OCI-LY1 (cell line): Measurements from ENCODE around the gene ITGAE.

Experiments used
- H2AFZ ChIP-seq: fragments of 200-600 bp; sonication (generic), shearing (Covaris generic); 2 replicates; pipeline ENCODE4 v1.6.0; 2014; ENCODE audit warnings: antibody characterized with exemption, mild to moderate bottlenecking, low read length
- H3F3A ChIP-seq: fragments of 200-600 bp; sonication (generic), shearing (Covaris generic); 2 replicates; pipeline ENCODE4 v1.6.0; 2014; ENCODE audit warnings: mild to moderate bottlenecking, antibody characterized with exemption, low read length, moderate library complexity; ENCODE audit not compliant: insufficient read depth
- H3K27ac ChIP-seq: fragments of 200-600 bp; sonication (generic); 2 replicates; pipeline ENCODE4 v1.5.1; 2014; ENCODE audit warnings: low read length, mixed run types, mild to moderate bottlenecking, low read depth; ENCODE audit not compliant: poor library complexity, severe bottlenecking
- H3K27me3 ChIP-seq: fragments of 200-600 bp; sonication (generic); 2 replicates; pipeline ENCODE4 v1.6.0; 2014; ENCODE audit warnings: antibody characterized with exemption, mild to moderate bottlenecking, low read length, moderate library complexity; ENCODE audit not compliant: insufficient read depth
- H3K36me3 ChIP-seq: fragments of 200-600 bp; sonication (generic); 2 replicates; pipeline ENCODE4 v1.6.1; 2014; ENCODE audit warnings: mild to moderate bottlenecking, antibody characterized with exemption, low read length, moderate library complexity, mixed read lengths; ENCODE audit not compliant: insufficient read depth
- H3K4me1 ChIP-seq: fragments of 200-600 bp; sonication (generic); 2 replicates; pipeline ENCODE4 v1.5.1; 2014; ENCODE audit warnings: mild to moderate bottlenecking, low read length, moderate library complexity; ENCODE audit not compliant: insufficient read depth, severe bottlenecking
- H3K4me2 ChIP-seq: fragments of 200-600 bp; sonication (generic), shearing (Covaris generic); 2 replicates; pipeline ENCODE4 v1.6.1; 2014; ENCODE audit warnings: low read length
- H3K4me3 ChIP-seq: fragments of 200-600 bp; sonication (generic); 2 replicates; pipeline ENCODE4 v1.5.1; 2014; ENCODE audit warnings: low read length, low read depth, mild to moderate bottlenecking, mixed read lengths; ENCODE audit not compliant: poor library complexity, severe bottlenecking
- H3K79me2 ChIP-seq: fragments of 200-600 bp; shearing (Covaris generic); 2 replicates; pipeline ENCODE4 v1.6.1; 2016; ENCODE audit warnings: mixed run types, low read length, mixed read lengths; ENCODE audit not compliant: insufficient read depth
- H3K9ac ChIP-seq: fragments of 200-600 bp; sonication (generic), shearing (Covaris generic); 2 replicates; pipeline ENCODE4 v1.6.1; 2014; ENCODE audit warnings: mild to moderate bottlenecking, low read length, mixed read lengths
- H3K9me2 ChIP-seq: fragments of 200-600 bp; sonication (generic), shearing (Covaris generic); 2 replicates; pipeline ENCODE4 v1.6.1; 2014; ENCODE audit warnings: low read depth, mild to moderate bottlenecking, low read length, mixed read lengths
- H3K9me3 ChIP-seq: fragments of 200-600 bp; shearing (Covaris generic); 2 replicates; pipeline ENCODE4 v1.6.1; 2014; ENCODE audit warnings: low read length, mixed read lengths
- H4K20me1 ChIP-seq: fragments of 200-600 bp; sonication (generic), shearing (Covaris generic); 2 replicates; pipeline ENCODE4 v1.6.0; 2016; ENCODE audit warnings: mild to moderate bottlenecking, low read length; ENCODE audit not compliant: insufficient read depth
- CTCF ChIP-seq: fragments of 200-600 bp; sonication (generic), shearing (Covaris generic); IDR thresholded peaks from 2 replicates; pipeline ENCODE4 v1.5.1; 2017; ENCODE audit warnings: mild to moderate bottlenecking, antibody characterized with exemption, low read length, moderate library complexity, mixed read lengths
- EZH2 ChIP-seq: fragments of 200-600 bp; sonication (generic), shearing (Covaris generic); IDR thresholded peaks from 2 replicates; pipeline ENCODE4 v1.8.0; 2017; ENCODE audit warnings: borderline replicate concordance, mixed run types, mild to moderate bottlenecking, antibody characterized with exemption, low read length, moderate library complexity, mixed read lengths

ITGAE gene

GRCh38 chr17:3679531-3680126, 121.4 kb downstream of the ITGAE start:
- H3K79me2 ChIP-seq, result no peaks in the 10 kb centered on the region
- H3K4me1 ChIP-seq, result no peaks in the 10 kb centered on the region
- H2AFZ ChIP-seq, result no peak overlapping the region
- no peaks in the 10 kb centered on the region for H3K9me2 ChIP-seq
- H3K4me2 ChIP-seq, result no peak overlapping the region
- H4K20me1 ChIP-seq, result no peaks in the 10 kb centered on the region
- no peaks in the 10 kb centered on the region for H3K9me3 ChIP-seq
- no peaks in the 10 kb centered on the region for H3F3A ChIP-seq
- no peak overlapping the region for H3K9ac ChIP-seq
- H3K4me3 ChIP-seq, result no peak overlapping the region
- TF ChIP-seq EZH2 (no peak), CTCF (no peak)
- no peaks in the 10 kb centered on the region for H3K27me3 ChIP-seq
- peaks cover 19% of the 10 kb centered on the region; the same call in 1 of the 2 replicates for H3K36me3 ChIP-seq
- H3K27ac ChIP-seq, result no peak overlapping the region

- H2AFZ ChIP-seq, result no peak overlapping the region
- H3K79me2 ChIP-seq, result no peaks in the 10 kb centered on the region
- no peak overlapping the region for H3K4me3 ChIP-seq
- H3K4me1 ChIP-seq, result no peaks in the 10 kb centered on the region
- H3K9me3 ChIP-seq, result no peaks in the 10 kb centered on the region
- H3F3A ChIP-seq, result no peaks in the 10 kb centered on the region
- H3K27ac ChIP-seq, result no peak overlapping the region
- no peak overlapping the region for H3K9ac ChIP-seq
- no peak overlapping the region for H3K4me2 ChIP-seq
- no peaks in the 10 kb centered on the region for H3K27me3 ChIP-seq
- no peak for TF ChIP-seq EZH2
- no peak for TF ChIP-seq CTCF
- H3K36me3 ChIP-seq, result peaks cover 19% of the 10 kb centered on the region; the same call in 1 of the 2 replicates
- H4K20me1 ChIP-seq, result no peaks in the 10 kb centered on the region
- no peaks in the 10 kb centered on the region for H3K9me2 ChIP-seq
Observed at GRCh38 chr17:3678821-3679530, 122.0 kb downstream of the ITGAE start.

- Histone ChIP-seq H3K9me2 (no peaks in the 10 kb centered on the region), H3K4me2 (no peak overlapping the region), H3K4me1 (no peaks in the 10 kb centered on the region), H3F3A (no peaks in the 10 kb centered on the region), H2AFZ (no peak overlapping the region), H3K27me3 (no peaks in the 10 kb centered on the region), H3K9me3 (no peaks in the 10 kb centered on the region), H4K20me1 (no peaks in the 10 kb centered on the region), H3K36me3 (peaks cover 19% of the 10 kb centered on the region; the same call in 1 of the 2 replicates), H3K9ac (no peak overlapping the region), H3K79me2 (no peaks in the 10 kb centered on the region), H3K27ac (no peak overlapping the region), H3K4me3 (no peak overlapping the region)
- TF ChIP-seq EZH2, result no peak
- TF ChIP-seq CTCF, result no peak
Observed at GRCh38 chr17:3678095-3678820, 122.7 kb downstream of the ITGAE start.
